Breast epithelium (tissue), 3 donors: ENCODE measurements around the gene CACNA1I.

Source experiments
- POLR2A ChIP-seq: fragments of 450-650 bp; IDR thresholded peaks from one replicate; pipeline ENCODE4 v1.6.1; 2016; ENCODE audit warnings: antibody characterized with exemption, mild to moderate bottlenecking, moderate library complexity
- POLR2AphosphoS5 ChIP-seq, 3 donors: sonication (generic); formaldehyde crosslinking; IDR thresholded peaks; one replicate each; pipeline ENCODE4 v1.6.1; 2017; ENCODE audit warnings: antibody characterized with exemption in 3 of 3
- TF ChIP-seq, protein P1 (sequence below), 3 donors: fragments of 450-650 bp; IDR thresholded peaks; one replicate each; pipeline ENCODE4 v1.5.1; 2016 to 2017; ENCODE audit warnings: antibody characterized with exemption in 3 of 3, mild to moderate bottlenecking in 3 of 3, moderate library complexity in 3 of 3

DNA sequence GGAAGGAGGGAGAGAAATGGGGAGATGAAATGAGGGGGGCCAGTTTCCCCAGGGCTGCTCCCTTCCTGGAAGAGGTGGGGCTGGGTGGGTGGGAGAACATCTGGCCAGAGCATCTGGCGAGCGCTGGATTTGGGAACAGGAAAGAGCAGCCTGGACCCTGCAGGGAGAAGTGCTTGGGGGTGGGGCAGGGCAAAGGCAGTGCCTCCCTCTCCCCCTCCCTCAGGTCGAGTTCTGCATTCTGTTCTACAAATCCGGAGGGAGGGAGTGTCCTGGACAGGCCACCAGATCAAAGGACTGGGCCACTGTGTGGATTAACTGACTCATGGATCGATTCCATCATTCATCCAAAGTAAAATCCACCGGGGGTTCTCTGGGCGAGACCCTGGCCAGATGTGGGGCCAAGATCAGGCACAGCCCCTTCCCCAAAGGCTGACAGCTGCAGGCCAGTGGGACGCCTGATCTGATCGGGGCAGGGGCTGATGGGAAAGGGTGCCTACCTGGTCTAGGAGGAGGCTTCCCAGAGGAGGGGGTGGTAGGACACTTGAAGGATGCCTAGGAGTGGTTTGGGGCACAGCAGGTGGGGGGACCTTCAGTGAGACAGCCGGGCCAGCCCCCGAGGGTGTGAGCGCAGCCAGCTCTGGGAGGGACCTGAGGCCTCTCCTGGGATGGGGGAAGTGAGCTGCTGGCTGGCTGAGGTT is 57.5 kb downstream of the CACNA1I start:
- TF ChIP-seq, protein P1, sequence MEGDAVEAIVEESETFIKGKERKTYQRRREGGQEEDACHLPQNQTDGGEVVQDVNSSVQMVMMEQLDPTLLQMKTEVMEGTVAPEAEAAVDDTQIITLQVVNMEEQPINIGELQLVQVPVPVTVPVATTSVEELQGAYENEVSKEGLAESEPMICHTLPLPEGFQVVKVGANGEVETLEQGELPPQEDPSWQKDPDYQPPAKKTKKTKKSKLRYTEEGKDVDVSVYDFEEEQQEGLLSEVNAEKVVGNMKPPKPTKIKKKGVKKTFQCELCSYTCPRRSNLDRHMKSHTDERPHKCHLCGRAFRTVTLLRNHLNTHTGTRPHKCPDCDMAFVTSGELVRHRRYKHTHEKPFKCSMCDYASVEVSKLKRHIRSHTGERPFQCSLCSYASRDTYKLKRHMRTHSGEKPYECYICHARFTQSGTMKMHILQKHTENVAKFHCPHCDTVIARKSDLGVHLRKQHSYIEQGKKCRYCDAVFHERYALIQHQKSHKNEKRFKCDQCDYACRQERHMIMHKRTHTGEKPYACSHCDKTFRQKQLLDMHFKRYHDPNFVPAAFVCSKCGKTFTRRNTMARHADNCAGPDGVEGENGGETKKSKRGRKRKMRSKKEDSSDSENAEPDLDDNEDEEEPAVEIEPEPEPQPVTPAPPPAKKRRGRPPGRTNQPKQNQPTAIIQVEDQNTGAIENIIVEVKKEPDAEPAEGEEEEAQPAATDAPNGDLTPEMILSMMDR (IDR thresholded peaks at IDR 0.05), result no peak
- TF ChIP-seq POLR2A, result no peak
- no peak for TF ChIP-seq POLR2AphosphoS5 (IDR thresholded peaks at IDR 0.05)
